GM19455 (cell line): Measurements from ENCODE around the gene DAB1.
"Not testable (repeated sequence)": the region's sequence is repeated elsewhere in the genome, so short reads cannot be mapped to it uniquely, and the experiment has no call there.

Experiments used
- ATAC-seq: cut with Tn5 transposase; IDR thresholded peaks from one replicate; pipeline ENCODE4 v1.9.1; 2021; ENCODE audit not compliant: unreplicated experiment

Gene DAB1

GRCh38 chr1:57229076-57229475 lies 194.8 kb downstream of the DAB1 start:
- ATAC-seq, result no peak

- no peak for ATAC-seq
These were observed 201.1 kb downstream of the DAB1 start for GRCh38 chr1:57222801-57223200.

DNA sequence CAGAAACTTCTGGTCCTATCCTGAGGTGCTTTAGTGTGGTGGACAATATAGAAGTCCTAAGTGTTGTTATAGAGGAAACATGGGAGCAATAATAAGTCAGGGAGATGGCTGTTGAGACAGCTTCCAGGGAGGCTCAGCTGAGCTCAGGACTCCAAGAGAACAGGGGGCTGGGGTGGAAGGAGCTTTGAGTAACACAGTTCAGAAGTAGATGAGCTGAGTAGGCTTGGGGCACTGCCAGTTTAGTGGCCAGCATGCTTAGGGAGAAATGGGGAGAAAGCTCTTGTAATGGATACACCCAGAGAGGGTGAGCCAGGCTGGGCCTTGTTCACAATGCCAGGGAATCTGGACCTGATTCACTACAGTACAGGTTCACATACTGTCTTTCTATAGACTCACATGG lies 201.6 kb downstream of the DAB1 start:
- ATAC-seq, result no peak

- not testable (repeated sequence) for ATAC-seq
These were observed 203.0 kb downstream of the DAB1 start for GRCh38 chr1:57220905-57221304.

DNA sequence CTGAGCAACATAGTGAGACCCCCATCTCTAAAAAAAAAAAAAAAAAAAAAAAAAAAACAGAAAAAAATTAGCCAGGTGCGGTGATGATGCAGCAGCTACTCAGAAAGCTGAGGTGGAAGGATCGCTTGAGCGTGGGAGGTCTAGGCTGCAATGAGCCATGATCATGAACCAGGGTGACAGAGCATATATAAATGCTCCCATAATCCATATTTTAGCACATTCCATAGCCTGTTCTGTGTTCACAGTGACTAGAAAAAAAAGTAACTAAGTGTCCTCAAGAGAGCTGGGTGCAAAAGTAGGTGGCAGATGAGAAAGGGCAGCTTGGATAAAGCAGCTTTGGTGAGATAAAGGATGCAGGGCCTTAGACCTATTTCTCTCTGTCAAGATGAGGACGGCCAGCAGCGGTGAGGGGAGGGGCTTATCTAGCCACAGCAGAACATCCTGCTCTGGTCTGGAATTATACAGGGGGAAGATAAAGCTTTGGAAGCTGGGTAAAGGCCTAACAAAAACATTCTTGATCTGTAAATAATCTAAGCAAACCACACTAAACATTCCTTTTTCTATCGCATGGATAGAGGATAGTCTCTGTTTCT lies 205.3 kb downstream of the DAB1 start:
- no peak for ATAC-seq

- no peak for ATAC-seq
These were observed 206.0 kb downstream of the DAB1 start for GRCh38 chr1:57217905-57218304.

DNA sequence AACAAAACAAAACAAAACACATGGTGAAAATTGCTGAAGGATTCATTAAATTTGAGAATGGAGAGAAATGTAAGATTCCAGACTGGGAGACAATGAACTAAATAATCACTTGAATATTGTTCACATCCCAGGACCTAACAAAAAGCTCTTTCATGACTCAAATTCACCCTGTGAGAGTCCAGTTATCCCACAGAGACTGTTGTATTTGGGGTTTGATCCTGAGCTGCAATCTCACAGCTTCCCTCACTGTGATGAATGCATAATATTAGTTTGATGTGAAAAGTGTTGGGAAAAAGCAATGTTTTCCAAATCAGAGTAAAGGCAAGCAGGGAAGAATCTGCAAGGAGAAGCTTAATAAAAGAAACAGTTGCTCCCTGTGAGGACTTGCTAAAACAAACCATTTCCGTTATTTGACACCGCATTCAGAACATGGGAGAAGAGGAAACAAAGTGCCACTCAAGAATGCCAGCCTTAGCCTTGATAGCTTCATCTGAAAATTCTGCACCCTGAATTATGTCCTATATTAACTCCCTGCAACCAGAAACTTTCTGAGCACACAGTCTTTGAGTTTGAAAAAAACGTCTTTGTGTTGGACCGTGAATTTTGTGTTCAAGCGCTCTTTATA lies 208.8 kb downstream of the DAB1 start:
- ATAC-seq, result no peak

- ATAC-seq, result no peak
These were observed 213.0 kb downstream of the DAB1 start for GRCh38 chr1:57210881-57211280.

DNA sequence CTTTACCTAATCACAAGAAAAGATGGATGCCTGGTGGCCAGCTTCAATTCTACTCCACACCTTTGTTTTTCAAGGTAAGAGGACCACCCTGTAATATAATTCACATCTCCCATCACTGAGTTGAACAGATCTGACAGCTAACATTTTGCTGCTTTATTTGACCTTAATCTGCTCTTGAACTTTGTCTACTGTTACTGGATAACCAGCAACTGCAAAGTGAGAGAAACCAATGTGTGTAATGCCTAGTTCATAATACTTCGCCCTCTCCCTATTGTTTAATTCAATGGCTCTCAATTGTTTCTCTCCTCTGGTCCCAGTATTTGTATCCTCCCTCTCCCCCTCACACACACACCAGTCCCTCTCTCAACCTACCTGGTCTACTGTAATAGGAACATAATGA lies 214.4 kb downstream of the DAB1 start:
- no peak for ATAC-seq

- ATAC-seq, result no peak
These were observed 215.0 kb downstream of the DAB1 start for GRCh38 chr1:57208741-57209302.

GRCh38 chr1:57206038-57206437 lies 217.8 kb downstream of the DAB1 start:
- no peak for ATAC-seq

DNA sequence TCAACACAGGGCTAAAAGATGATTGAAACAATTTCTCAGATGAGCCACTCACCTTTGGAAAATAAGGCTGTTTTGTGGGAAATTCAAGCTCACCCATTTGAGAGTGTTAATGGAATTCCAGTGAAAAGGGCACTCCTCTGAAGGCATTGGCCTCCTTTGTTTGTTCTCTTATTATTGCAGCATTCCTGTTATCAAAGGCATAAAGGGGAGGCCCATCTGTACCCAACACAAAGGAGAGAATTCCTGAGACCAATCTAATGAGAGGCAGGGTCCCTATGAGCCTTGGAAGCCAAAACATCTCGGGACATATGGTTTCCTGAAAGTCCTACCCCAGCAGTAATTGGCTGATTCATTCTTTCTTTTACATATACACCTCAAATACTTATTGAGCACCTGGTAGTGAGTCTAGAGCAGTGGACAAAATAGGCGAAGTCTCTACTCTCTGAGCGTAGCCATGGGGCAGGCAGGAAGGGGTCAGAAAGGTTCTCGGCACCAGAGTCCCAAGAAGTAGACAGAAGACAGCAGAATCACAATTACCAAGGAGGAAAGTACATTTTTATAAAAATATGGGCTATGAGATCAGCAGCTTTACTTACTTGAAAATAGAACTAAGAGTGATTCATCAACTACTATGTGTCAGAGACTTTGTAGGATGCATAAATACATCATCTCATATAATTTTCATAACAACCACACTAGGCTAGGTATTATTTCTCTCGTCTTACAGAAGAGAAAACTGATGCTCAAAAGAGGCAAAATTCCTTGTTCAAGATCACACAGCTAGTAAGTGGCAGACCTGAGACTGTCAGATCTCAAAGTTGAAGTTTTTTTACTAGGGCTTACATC lies 218.7 kb downstream of the DAB1 start:
- ATAC-seq, result no peak

DNA sequence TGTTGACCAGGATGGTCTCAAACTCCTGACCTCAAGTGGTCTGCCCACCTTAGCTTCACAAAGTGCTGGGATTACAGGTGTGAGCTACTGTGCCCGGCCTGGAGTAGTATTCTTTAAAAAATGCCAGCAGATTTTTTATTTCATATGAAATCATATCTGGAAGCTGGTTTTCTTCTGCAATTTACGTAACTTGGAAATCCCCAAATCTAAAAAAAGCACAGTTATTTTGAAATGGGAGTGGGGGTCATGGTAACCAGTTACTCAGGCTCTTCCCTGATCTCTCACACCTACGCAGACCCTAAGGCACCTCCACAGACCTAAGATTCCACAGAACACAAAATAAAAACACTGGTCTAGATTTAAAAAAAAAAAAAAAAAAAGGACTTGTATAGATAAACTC lies 219.8 kb downstream of the DAB1 start:
- no peak for ATAC-seq

- no peak for ATAC-seq
These were observed 221.6 kb downstream of the DAB1 start for GRCh38 chr1:57202241-57202640.

- ATAC-seq, result no peak
These were observed 224.9 kb downstream of the DAB1 start for GRCh38 chr1:57198912-57199311.

DNA sequence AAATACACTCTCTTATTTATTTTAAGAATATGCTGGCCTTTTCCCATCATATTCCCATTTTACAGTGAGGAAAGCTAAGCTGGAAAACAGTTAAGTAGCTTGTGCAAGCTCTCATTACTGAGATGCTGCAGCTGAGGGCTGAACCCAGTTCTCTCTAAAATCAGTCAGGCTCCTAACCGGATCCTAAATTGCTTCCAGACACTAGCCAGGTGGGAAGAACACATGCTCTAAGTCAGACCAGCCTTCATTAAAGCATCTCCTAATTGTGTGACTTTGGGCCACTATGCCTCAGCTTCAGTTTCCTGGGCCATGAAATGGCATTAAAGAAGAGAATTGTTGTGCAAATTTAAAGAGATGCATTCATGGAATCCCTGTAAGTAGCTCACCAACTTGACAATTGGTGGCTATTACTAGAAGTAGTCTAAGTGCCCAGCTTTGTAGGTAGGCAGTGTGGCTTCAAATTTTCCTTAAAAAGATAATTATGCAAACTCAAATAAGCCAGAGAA lies 228.4 kb downstream of the DAB1 start:
- no peak for ATAC-seq

DNA sequence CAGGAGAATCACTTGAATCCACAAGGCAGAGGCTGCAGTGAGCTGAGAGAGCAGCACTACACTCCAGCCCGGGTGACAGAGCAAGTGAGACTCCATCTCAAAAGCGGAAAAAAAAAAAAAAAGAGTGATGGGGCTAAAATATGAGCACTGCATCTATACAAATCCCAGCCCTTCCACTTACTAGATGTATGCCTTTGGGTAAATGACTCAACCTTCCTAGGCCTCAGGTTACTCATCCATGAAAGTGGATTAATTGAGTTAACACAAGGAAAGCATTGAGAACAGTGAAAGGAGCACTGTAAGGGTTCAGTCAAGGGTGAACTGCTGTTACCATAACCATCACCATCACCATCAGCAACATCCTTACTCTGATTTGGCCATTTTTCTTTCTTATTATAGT lies 231.6 kb downstream of the DAB1 start:
- ATAC-seq, result no peak

- no peak for ATAC-seq
These were observed 233.0 kb downstream of the DAB1 start for GRCh38 chr1:57190898-57191297.

DNA sequence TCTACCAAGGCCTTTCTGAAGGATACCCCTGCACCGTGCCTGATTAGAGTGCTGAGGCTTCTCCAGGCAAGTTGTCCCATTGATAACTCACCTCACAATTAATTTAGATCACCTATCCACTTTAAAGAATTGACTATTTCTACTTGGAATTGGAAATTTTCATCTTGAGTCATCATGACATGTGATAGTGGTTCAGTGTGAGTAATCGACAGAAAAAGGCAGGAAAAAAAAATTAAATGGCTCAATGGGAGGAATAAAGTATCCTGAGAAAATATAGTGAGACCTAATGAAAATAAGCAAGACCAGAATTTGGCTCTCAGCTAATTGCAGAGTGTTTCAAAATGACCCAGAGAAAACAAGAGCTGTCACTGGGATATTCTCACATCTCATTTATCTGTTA lies 235.7 kb downstream of the DAB1 start:
- no peak for ATAC-seq

DNA sequence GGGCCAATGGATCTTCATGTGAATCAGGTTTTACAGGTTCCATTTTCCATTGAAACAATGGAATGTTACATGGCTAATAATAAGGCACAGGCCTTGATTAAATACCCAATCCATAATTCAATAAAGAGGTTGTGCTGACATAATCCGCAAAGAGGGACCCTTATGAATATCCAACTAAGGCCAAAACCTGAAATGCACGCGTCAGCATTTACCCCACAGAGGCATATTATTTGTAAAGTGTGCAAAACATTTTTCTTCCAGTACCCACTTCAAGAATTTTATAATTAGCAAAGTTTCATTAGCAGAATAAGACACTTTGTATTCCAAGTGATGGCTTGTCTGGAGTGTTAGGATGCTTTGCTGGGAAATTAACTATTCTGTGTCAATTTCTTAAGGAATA lies 237.4 kb downstream of the DAB1 start:
- no peak for ATAC-seq

- ATAC-seq, result no peak
These were observed 244.9 kb downstream of the DAB1 start for GRCh38 chr1:57179001-57179400.

DNA sequence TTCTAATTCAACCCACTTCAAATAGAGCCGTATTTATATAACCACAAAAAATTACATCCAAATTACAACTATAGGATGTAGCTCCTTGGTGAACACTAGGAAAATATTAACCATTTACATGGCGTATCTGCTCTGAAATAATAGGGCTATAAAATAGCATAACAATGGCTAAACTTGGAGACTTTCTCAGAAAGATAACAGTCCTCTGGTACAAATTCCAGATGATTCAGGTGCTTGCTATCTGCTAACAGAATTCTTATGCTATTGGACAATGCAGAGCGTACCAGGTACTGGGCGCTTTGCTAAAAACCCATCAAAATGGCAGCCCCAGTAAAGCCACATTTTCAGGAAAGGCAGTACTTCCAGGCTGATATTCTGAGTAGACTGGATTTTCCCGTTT lies 248.4 kb downstream of the DAB1 start:
- ATAC-seq, result no peak
